ENCODE data around the gene HOXC13. TPM values are rescaled to one million over a fixed set of nuclear protein-coding genes. Genes with fewer than 3 reads are reported as not detected.

Gene HOXC13
- total RNA-seq, 2 donors from 2014 or later = not detected

DNA sequence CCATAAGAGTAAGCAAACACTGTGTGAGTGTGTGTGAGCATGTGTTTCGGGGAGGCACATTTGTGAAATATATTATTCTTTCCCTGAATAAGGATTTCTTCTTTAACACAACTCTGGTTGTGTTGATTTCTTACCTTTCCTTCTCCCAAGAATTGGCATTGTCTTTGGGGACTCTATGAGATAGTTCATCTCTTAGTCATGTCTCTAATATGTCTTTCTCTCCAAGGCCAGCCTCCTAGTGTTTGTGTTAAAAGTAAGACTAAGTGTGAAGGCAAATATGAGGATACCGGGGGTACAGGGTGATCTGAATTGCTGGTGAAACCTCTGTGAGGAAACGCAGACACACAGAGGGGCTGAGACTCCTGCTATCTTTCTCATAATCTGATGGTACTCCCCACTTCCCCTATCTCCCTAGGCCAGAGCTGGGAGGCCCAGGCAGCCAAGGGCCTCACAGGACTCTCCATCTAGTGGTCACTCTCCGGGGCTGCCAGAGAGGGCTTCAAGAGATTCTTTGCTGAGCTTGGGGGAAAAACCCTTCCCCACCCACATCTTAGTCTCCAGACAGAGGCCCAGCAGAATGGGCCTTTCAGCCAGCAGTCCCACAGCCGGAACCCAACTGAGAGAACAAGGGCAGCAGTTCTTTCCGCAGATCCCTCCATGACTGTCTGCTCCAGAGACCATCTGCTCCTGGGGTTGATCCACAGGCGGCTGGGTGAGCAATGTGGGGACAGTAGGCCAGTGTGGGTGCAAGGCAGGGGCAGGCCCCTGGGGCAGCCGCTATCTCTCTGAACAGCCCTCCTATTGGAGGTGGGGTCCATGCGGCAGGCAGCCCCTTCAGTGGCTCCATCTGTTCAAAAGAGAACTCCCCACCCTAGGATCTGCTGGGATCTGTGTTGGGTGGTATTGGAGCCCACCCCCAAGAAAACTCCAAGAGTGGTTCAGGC is 10.3 kb downstream of the HOXC13 start:
- Mint-ChIP-seq H3K9me3 (no peaks in the 10 kb centered on the region), H3K4me3 (no peak overlapping the region), H3K4me1 (no peaks in the 10 kb centered on the region), H3K27ac (no peak overlapping the region), H3K27me3 (peaks cover 87% of the 10 kb centered on the region), H3K36me3 (ENCODE audit: low read depth) (no peaks in the 10 kb centered on the region)
- ATAC-seq (replicated peaks) = no peak

DNA sequence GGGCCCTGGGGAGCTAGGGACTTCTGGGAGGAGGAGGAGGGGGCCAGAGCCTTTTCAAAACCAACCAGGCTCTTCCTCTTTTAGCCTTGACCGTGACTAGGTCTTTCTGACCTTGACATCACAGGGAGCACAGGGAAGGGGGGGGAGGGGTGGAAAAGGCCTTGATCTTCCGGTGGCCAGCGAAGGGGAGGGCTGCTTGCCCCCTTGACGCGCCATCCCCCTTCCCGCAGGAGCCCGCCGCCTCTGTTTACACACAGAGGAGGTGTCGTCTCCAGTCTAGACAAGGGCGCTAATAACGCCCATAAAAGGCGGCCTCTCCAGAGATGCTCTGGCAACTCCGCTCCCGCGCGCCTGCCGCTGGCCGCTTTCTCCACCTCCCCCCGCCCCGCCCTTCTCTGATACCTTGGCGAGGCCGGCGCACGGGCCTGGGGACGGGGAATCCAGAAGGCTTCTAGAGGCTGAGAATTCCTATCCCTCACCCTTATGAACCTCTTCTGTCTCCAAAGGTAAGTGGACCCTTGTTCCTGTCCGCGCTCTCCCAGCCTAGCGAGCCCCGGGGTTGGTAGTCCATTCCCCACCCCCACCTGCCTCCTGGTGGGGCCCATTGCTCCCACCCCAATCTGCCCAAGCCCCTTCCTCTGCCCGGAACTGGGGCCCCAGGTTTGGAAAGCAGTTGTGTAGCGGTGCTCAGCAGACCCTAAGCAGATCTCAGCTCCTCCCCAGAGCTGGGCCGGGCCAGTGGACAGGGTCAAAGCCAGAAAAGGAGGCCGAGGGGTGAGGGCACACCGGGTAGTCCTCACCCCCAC is 11.2 kb downstream of the HOXC13 start:
- Mint-ChIP-seq H3K27ac (no peak overlapping the region), H3K27me3 (peaks cover 86% of the 10 kb centered on the region), H3K9me3 (no peaks in the 10 kb centered on the region), H3K36me3 (ENCODE audit: low read depth) (no peaks in the 10 kb centered on the region), H3K4me3 (no peak overlapping the region), H3K4me1 (no peaks in the 10 kb centered on the region)
- ATAC-seq (replicated peaks) = no peak

DNA sequence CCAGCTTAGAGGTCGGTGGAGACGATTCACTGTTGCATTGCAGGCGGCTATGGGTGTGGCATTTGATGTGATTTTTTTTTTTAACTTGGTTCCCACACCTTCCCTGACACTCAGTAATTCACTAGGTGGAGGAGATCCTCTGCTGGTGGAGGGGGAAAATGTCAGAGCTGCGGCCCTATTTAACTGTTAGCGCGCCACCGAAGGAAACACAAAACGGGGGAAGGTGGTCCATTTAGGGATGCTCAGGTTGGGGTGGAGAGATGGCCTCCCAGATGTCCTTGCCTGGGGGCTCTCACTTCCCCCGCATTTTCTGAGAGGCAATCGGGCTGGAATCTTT is 11.8 kb downstream of the HOXC13 start:
- H3K4me1 Mint-ChIP-seq = no peaks in the 10 kb centered on the region
- H3K9me3 Mint-ChIP-seq = no peaks in the 10 kb centered on the region
- no peak for ATAC-seq (replicated peaks)
- H3K27me3 Mint-ChIP-seq = peaks cover 80% of the 10 kb centered on the region
- no peaks in the 10 kb centered on the region for H3K36me3 Mint-ChIP-seq (ENCODE audit: low read depth)
- H3K27ac Mint-ChIP-seq = no peak overlapping the region
- no peak overlapping the region for H3K4me3 Mint-ChIP-seq

DNA sequence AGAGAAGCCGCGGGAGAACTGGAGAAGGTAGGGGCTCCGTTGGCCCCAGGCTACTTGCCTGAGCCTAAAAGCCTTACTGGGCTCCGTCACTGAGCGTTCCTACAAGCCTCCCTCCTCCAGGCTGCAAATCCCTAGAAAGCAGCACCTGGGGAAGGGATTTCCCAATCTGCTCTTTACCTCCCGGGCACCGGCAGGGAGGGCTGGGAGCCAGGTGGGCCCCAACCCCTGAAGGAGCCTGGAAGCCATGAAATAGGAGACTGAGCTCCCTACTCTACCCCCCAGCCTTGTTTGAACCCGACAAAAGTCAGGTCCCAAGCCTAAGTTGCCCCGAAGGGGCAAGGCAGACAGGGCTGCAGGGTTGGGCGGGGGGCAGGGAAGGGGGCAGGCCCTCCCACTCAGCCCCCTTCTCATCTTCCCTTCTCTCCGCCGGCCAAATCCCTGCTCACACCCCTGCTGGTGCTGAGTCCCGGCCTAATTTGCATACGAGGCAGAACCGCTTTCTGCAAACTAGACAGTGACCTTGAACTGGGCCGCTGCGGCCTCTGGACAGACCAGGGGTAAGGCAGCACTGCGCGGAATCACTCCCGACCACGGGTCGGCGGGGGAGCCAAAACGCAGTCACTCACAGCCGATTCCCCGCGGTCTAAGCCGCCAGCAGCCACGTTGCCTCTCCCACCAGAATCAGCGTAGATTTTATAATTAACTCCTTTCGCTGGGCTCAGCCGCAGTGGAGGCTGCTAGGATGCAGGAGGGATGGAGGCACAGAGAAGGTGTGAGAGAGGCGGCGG is 12.4 kb downstream of the HOXC13 start:
- H3K4me1 Mint-ChIP-seq = peaks cover 4% of the 10 kb centered on the region
- no peaks in the 10 kb centered on the region for H3K9me3 Mint-ChIP-seq
- ATAC-seq (replicated peaks) = no peak
- no peak overlapping the region for H3K27ac Mint-ChIP-seq
- H3K4me3 Mint-ChIP-seq = no peak overlapping the region
- peaks cover 4% of the 10 kb centered on the region for H3K36me3 Mint-ChIP-seq (ENCODE audit: low read depth)
- H3K27me3 Mint-ChIP-seq = peaks cover 79% of the 10 kb centered on the region

DNA sequence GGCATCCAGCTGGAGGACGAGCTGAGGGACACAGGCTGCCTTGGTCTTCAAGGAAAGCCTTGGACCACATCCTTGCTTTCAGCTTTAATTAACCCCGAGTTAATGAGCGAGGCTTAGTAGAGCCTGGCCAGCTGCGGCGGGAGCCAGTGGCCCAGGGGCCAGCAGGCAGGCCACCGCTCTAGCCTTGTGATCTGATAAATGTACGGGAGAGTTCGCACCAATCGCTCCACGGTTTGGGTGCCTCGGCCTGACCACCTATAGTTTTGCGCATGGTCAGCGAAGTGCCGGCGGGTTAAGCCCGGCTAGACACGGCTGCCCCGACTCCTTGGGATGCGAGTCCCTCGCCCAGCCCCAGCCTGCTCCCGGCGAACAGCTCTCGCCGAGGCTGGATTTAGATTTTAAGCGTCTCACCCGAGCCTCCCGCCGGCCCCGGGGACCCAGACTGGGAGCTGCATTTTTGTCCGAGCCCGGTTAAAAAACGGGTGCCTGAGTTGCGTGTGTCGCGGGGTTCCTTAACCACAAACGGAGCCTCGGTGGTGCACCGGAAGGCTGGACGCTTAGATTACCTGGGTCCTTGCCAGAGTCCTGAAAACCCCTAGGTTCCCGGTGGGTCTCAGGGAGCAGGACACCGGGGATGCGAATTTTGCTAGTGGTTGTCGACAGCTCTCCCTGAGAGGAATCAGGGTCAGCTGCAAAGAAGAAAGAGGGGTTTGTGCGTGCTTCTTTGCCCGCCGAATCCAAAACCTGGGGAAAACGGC is 13.1 kb downstream of the HOXC13 start:
- Mint-ChIP-seq H3K4me1 (peaks cover 6% of the 10 kb centered on the region), H3K27ac (no peak overlapping the region), H3K36me3 (ENCODE audit: low read depth) (peaks cover 6% of the 10 kb centered on the region), H3K9me3 (no peaks in the 10 kb centered on the region), H3K27me3 (peaks cover 77% of the 10 kb centered on the region), H3K4me3 (no peak overlapping the region)
- no peak for ATAC-seq (replicated peaks)

DNA sequence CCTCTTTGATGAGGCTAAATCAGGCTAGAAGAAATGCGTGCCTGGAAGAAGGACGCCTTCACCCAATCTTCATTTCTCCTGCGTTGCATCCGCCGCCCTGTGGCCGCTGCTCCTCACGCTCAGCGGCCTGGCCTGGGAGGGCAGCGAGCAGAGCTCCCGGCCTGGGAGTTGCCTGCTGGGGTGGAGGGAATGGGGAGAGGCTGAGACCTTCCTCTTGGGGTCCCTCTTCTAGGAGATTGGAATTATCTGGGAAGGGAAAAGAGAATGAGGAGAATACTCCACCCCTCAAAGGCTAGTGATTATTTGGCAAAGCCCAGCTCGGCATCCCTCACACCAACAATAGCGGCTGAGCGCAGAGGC is 13.7 kb downstream of the HOXC13 start:
- Mint-ChIP-seq H3K9me3 (no peaks in the 10 kb centered on the region), H3K27me3 (peaks cover 77% of the 10 kb centered on the region), H3K4me3 (no peak overlapping the region), H3K4me1 (peaks cover 6% of the 10 kb centered on the region), H3K27ac (no peak overlapping the region), H3K36me3 (ENCODE audit: low read depth) (peaks cover 6% of the 10 kb centered on the region)
- ATAC-seq (replicated peaks) = no peak

DNA sequence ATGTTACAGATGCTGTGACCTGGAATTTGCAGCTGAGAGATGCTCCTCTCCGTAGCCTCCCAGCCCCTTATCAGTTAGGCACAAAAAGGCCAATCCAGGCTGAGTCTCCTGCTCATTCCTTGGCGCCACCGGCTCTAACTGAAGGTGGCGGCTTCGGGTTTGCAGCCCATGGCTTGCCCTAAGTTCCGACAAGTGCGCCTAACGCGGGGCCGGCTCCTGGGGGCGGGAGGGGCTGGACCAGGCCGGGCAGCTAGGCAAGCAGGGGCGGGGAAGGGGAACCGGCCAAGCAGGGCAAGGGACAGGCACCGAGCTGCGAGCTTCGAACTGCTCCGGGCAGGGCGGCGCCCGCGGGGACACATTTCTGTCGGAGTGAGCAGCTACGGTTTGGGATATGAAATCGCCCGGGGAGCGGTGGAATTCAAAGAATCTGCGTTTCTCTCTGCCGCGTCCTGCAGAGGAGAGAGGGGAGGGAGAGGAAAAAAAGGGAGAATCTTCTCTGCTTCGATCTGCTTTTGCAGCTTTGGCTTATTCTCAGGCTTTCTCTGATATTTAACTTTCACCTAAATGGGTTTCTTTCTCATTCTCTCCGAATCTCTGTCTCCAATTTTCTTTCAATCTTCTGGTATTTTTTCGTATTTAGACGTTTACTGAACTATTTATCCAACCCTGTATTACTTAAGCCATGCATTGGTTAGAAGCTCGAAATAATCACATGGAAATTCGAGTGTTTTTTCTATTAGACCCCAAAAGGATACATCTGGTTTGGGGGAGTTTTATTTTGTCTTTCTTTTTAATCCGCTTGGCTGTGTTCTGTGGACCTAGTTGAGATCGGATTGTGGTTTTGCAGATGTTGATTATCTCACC is 14.5 kb downstream of the HOXC13 start:
- ATAC-seq (replicated peaks) = no peak
- peaks cover 6% of the 10 kb centered on the region for H3K36me3 Mint-ChIP-seq (ENCODE audit: low read depth)
- H3K27me3 Mint-ChIP-seq = peaks cover 75% of the 10 kb centered on the region
- no peak overlapping the region for H3K27ac Mint-ChIP-seq
- H3K9me3 Mint-ChIP-seq = no peaks in the 10 kb centered on the region
- H3K4me1 Mint-ChIP-seq = peaks cover 6% of the 10 kb centered on the region
- H3K4me3 Mint-ChIP-seq = no peak overlapping the region

DNA sequence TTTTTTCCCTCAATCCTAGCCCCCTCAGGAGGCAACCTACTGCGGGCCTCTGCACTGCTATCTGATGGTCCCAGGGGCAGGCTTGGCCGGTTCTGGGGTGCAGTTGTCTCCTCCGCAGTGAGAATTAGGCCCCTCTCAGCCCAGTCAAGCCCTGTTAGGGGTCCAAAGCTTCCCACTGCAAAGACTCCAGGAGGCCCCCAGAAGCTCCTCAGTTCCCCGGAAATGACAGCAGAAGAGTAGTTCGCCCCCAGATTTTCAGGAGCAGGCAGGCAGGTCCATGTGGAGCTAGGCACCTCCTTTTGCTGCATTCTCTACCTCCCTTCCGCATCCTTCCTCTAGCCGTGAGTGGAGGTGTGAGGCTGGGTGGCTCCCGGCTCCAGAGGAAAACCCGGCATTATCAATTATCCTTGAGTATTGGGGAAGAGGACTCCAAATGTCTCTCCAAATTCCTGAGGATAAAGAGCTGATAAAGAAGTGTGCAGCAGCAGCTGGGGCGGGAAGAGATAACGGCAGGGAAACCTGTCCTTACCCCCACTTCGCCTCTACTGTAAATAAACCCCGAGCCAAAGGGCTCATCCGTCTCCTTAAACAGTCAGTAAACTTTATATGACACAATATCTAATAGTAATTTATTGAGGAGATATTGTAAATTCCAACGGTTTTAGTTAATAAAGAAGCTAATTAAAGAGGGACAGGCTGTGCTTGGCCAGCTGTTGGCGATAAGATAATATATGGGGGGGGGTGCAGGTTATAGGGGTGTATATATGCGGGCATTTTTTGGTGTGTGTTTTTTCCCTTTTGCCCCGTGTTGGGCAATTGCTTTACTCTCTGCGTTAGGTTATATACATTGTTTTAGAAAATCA is 15.4 kb downstream of the HOXC13 start:
- Mint-ChIP-seq H3K4me3 (no peak overlapping the region), H3K27ac (no peak overlapping the region), H3K9me3 (no peaks in the 10 kb centered on the region), H3K27me3 (peaks cover 75% of the 10 kb centered on the region), H3K36me3 (ENCODE audit: low read depth) (peaks cover 12% of the 10 kb centered on the region), H3K4me1 (peaks cover 10% of the 10 kb centered on the region)
- ATAC-seq (replicated peaks) = no peak

DNA sequence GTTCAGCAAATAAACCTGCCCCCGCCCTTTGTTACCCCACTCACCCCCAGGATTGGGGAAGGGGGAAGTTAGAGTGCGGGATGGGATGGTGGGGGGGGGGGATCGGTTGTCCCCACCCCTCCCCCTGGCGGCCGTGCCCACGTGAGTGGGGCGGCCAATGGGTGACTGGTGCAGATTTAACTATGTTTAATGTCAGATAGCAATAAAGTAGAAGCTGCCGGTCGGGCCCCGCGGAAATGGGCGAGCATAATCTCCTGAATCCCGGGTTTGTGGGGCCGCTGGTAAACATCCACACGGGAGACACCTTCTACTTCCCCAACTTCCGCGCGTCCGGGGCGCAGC is 16.0 kb downstream of the HOXC13 start, which contains the start of gene HOXC12:
TSS of gene HOXC12 (plus strand) at position 210 of the 342 bp plus-strand sequence. CDS start at position 237, 27 bp downstream.
- peaks cover 10% of the 10 kb centered on the region for H3K4me1 Mint-ChIP-seq
- no peaks in the 10 kb centered on the region for H3K9me3 Mint-ChIP-seq
- peaks cover 12% of the 10 kb centered on the region for H3K36me3 Mint-ChIP-seq (ENCODE audit: low read depth)
- H3K27ac Mint-ChIP-seq = no peak within 1 kb of the TSS
- peaks cover 73% of the 10 kb centered on the region for H3K27me3 Mint-ChIP-seq
- H3K4me3 Mint-ChIP-seq = no peak within 1 kb of the TSS
- ATAC-seq (replicated peaks) = no peak

DNA sequence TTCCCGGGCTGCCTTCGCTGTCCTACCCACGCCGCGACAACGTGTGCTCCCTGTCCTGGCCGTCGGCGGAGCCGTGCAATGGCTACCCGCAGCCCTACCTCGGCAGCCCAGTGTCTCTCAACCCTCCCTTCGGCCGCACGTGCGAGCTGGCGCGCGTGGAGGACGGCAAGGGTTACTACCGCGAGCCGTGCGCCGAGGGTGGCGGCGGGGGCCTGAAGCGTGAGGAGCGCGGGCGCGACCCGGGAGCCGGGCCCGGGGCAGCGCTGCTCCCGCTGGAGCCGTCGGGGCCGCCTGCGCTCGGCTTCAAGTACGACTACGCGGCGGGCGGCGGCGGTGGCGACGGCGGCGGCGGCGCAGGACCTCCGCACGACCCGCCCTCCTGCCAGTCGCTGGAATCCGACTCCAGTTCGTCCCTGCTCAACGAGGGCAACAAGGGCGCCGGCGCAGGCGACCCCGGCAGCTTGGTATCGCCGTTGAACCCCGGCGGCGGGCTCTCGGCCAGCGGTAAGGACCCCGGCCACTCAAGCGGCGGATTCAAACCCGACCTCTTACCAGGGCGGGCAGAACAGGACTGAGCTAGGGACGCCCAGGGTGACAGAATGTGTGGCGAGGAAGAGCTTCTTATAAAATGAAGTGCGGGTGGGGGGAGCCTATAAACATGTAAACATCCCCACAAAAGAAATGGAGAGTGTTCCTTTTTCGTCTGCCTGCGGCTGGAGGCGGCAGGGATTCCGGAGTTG is 16.6 kb downstream of the HOXC13 start:
- peaks cover 12% of the 10 kb centered on the region for H3K36me3 Mint-ChIP-seq (ENCODE audit: low read depth)
- peaks cover 10% of the 10 kb centered on the region for H3K4me1 Mint-ChIP-seq
- no peak overlapping the region for H3K4me3 Mint-ChIP-seq
- H3K27me3 Mint-ChIP-seq = peaks cover 76% of the 10 kb centered on the region
- H3K27ac Mint-ChIP-seq = no peak overlapping the region
- no peak for ATAC-seq (replicated peaks)
- no peaks in the 10 kb centered on the region for H3K9me3 Mint-ChIP-seq

DNA sequence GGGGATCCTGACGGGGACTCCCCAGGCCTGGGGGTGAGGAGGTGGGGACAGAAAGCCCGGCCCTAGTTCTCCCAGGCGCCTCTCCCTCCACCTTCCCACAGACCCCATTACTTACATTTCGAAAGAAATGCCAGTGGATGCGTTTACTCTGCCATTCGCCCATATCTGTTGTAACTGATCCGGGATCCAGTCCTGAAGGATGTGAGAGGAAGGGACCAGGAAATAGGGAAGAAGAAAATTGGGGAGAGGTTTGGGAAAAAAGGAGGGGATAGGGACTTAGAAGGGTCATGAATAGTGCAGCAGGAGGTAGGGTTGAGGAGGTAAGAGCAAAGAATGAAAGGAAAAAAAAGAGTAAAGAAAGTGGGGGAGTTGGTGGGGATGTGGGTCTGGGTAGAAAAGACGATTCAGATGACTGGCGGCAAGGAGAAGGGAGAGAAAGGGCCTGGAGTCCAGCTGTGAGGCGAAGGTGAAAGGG is 17.2 kb downstream of the HOXC13 start:
- H3K4me3 Mint-ChIP-seq = no peak overlapping the region
- H3K9me3 Mint-ChIP-seq = no peaks in the 10 kb centered on the region
- ATAC-seq (replicated peaks) = no peak
- H3K4me1 Mint-ChIP-seq = peaks cover 10% of the 10 kb centered on the region
- peaks cover 76% of the 10 kb centered on the region for H3K27me3 Mint-ChIP-seq
- no peak overlapping the region for H3K27ac Mint-ChIP-seq
- H3K36me3 Mint-ChIP-seq (ENCODE audit: low read depth) = peaks cover 12% of the 10 kb centered on the region
